Measurements from ENCODE around the gene ABCA2.

Gene ABCA2

DNA sequence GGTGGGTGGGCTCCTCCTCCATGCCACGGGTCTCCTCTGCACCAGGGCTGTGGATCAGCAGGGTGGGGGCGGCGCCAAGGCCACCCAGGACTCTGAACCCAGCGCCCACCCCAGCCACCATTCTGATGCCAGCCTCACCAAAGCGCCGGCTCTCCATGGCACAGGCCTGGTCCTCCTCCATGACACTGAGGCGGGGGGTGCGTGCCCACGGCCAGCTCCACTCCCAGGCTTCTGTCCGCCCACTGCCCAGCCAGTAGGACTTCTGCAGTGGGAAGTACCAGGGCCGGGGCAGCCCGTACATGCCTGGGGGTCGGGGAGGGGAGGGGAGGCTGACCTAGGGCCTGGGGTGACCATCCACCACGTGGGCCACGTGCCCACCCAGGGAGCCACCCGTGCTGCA lies 11.6 kb downstream of the ABCA2 start:
- no peak overlapping the region for H3K27ac ChIP-seq (ENCODE audit: low read depth, low read length)
- H3K79me2 ChIP-seq (ENCODE audit: insufficient read depth, low read length) = no peaks in the 10 kb centered on the region
- no peak overlapping the region for H2AFZ ChIP-seq (ENCODE audit: low read depth, low read length, severe bottlenecking)
- no peak overlapping the region for H3K4me3 ChIP-seq (ENCODE audit: insufficient read depth, low read length, poor library complexity, severe bottlenecking)
- TF ChIP-seq, protein P1, sequence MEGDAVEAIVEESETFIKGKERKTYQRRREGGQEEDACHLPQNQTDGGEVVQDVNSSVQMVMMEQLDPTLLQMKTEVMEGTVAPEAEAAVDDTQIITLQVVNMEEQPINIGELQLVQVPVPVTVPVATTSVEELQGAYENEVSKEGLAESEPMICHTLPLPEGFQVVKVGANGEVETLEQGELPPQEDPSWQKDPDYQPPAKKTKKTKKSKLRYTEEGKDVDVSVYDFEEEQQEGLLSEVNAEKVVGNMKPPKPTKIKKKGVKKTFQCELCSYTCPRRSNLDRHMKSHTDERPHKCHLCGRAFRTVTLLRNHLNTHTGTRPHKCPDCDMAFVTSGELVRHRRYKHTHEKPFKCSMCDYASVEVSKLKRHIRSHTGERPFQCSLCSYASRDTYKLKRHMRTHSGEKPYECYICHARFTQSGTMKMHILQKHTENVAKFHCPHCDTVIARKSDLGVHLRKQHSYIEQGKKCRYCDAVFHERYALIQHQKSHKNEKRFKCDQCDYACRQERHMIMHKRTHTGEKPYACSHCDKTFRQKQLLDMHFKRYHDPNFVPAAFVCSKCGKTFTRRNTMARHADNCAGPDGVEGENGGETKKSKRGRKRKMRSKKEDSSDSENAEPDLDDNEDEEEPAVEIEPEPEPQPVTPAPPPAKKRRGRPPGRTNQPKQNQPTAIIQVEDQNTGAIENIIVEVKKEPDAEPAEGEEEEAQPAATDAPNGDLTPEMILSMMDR (IDR thresholded peaks at IDR 0.05; ENCODE audit: insufficient read depth, low read length, poor library complexity, severe bottlenecking) = no peak
- no peak for TF ChIP-seq EZH2phosphoT487 (conservative IDR thresholded peaks at IDR 0.05; ENCODE audit: low read length)
- H3K4me2 ChIP-seq (ENCODE audit: low read depth, low read length, poor library complexity, severe bottlenecking) = no peak overlapping the region
- H3K9me3 ChIP-seq (ENCODE audit: insufficient read depth, low read length) = no peaks in the 10 kb centered on the region
- H3K9ac ChIP-seq (ENCODE audit: low read length) = no peak overlapping the region
- H3F3A ChIP-seq (ENCODE audit: insufficient read depth) = no peaks in the 10 kb centered on the region
- no peaks in the 10 kb centered on the region for H4K20me1 ChIP-seq (ENCODE audit: low read depth, low read length)
- no peaks in the 10 kb centered on the region for H3K27me3 ChIP-seq (ENCODE audit: low read length)
- no peaks in the 10 kb centered on the region for H3K9me2 ChIP-seq (replicated peaks; ENCODE audit: insufficient read depth, low read length)
- H3K36me3 ChIP-seq (ENCODE audit: low read length) = no peaks in the 10 kb centered on the region

DNA sequence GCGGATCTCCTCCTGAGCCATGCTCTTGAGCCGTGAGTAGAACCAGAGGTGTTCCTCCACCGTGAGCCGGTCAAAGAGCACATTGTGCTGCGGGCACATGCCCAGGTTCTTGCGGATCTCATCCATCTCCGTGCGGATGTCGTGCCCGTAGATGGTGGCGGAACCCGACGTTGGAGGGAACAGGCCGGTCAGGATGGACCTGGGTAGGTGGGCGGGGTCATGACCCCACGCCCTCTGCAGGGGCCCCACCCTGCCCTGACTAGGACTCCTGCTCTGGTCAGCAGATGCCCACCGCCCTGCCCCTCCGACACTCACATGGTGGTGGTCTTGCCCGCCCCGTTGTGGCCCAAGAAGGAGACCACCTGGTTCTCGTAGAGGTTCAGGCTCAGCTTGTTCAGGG lies 12.1 kb downstream of the ABCA2 start:
- Histone ChIP-seq H3K9me2 (replicated peaks; ENCODE audit: insufficient read depth, low read length) (no peaks in the 10 kb centered on the region), H3K79me2 (ENCODE audit: insufficient read depth, low read length) (no peaks in the 10 kb centered on the region), H3K9me3 (ENCODE audit: insufficient read depth, low read length) (no peaks in the 10 kb centered on the region), H2AFZ (ENCODE audit: low read depth, low read length, severe bottlenecking) (no peak overlapping the region), H4K20me1 (ENCODE audit: low read depth, low read length) (no peaks in the 10 kb centered on the region), H3K36me3 (ENCODE audit: low read length) (no peaks in the 10 kb centered on the region), H3K4me3 (ENCODE audit: insufficient read depth, low read length, poor library complexity, severe bottlenecking) (no peak overlapping the region), H3K27ac (ENCODE audit: low read depth, low read length) (no peak overlapping the region), H3K4me2 (ENCODE audit: low read depth, low read length, poor library complexity, severe bottlenecking) (no peak overlapping the region), H3F3A (ENCODE audit: insufficient read depth) (no peaks in the 10 kb centered on the region), H3K9ac (ENCODE audit: low read length) (no peak overlapping the region), H3K27me3 (ENCODE audit: low read length) (no peaks in the 10 kb centered on the region)
- TF ChIP-seq, protein P1 (IDR thresholded peaks at IDR 0.05; ENCODE audit: insufficient read depth, low read length, poor library complexity, severe bottlenecking) = no peak
- no peak for TF ChIP-seq EZH2phosphoT487 (conservative IDR thresholded peaks at IDR 0.05; ENCODE audit: low read length)

DNA sequence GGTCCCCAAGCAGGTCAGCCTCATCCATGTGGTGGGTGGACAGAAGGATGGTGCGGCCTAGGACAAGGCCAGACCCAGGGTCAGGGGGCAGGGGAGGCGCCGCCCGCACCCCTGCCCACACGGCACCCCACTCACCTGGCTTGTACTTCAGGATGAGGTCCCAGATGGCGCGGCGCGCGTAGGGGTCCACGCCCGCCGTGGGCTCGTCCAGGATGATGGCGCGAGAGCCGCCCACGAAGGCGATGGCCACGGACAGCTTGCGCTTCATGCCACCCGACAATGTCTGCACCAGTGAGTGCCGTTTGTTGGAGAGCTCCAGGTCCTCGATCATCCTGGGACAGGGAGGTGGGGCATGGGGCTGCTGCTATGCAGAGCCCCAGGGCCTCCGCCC lies 12.5 kb downstream of the ABCA2 start:
- no peak overlapping the region for H2AFZ ChIP-seq (ENCODE audit: low read depth, low read length, severe bottlenecking)
- no peaks in the 10 kb centered on the region for H3F3A ChIP-seq (ENCODE audit: insufficient read depth)
- no peaks in the 10 kb centered on the region for H3K9me3 ChIP-seq (ENCODE audit: insufficient read depth, low read length)
- no peak for TF ChIP-seq EZH2phosphoT487 (conservative IDR thresholded peaks at IDR 0.05; ENCODE audit: low read length)
- TF ChIP-seq, protein P1 (IDR thresholded peaks at IDR 0.05; ENCODE audit: insufficient read depth, low read length, poor library complexity, severe bottlenecking) = no peak
- H3K9me2 ChIP-seq (replicated peaks; ENCODE audit: insufficient read depth, low read length) = no peaks in the 10 kb centered on the region
- H3K4me2 ChIP-seq (ENCODE audit: low read depth, low read length, poor library complexity, severe bottlenecking) = no peak overlapping the region
- no peak overlapping the region for H3K9ac ChIP-seq (ENCODE audit: low read length)
- no peak overlapping the region for H3K27ac ChIP-seq (ENCODE audit: low read depth, low read length)
- no peaks in the 10 kb centered on the region for H3K27me3 ChIP-seq (ENCODE audit: low read length)
- H3K36me3 ChIP-seq (ENCODE audit: low read length) = no peaks in the 10 kb centered on the region
- H3K4me3 ChIP-seq (ENCODE audit: insufficient read depth, low read length, poor library complexity, severe bottlenecking) = no peak overlapping the region
- H3K79me2 ChIP-seq (ENCODE audit: insufficient read depth, low read length) = no peaks in the 10 kb centered on the region
- no peaks in the 10 kb centered on the region for H4K20me1 ChIP-seq (ENCODE audit: low read depth, low read length)
